Measurements from ENCODE around the gene DUSP22. TPM values are rescaled to one million over a fixed set of nuclear protein-coding genes. Genes with fewer than 3 reads are reported as not detected.

The DUSP22 gene
- total and polyA plus RNA-seq, 2 of the 8 experiments (the other 6 are each of a cell fraction or from before 2014, with no cell fraction given) = 15.5 to 32.4 TPM

DNA sequence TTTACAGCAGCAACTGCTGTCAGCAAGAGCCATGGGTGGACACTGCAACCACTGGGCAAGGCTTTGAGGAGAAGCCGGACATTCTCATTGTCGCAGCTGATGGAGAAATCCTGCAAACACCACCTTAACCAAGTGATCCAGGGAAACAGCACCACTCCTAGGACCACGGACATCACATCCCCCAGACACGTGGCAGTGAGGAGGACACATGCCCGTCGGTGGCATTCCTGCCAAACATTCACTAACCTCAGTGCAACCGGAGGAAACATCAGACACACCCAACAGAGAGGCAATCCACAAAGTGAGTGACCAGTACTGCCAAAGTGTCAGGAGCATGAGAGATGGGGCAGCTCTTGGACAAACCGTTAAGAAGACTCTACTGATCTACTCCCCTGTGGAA is 82.7 kb downstream of the DUSP22 start (continued):
- TF ChIP-seq SIN3A (conservative IDR thresholded peaks at IDR 0.05 in 1 of 2, IDR thresholded peaks at IDR 0.05 in 1 of 2; ENCODE audit: low read depth in 1 of 2, low read length in 2 of 2) (no peak), RFX5 (IDR thresholded peaks at IDR 0.05; ENCODE audit: borderline replicate concordance, low read depth, low read length) (no peak), RNF2 (IDR thresholded peaks at IDR 0.05; ENCODE audit: borderline replicate concordance, low read depth, low read length, missing control alignments, poor library complexity, severe bottlenecking) (no peak)
